Measurements from ENCODE around the gene PTPRG. TPM values are rescaled to one million over a fixed set of nuclear protein-coding genes. Genes with fewer than 3 reads are reported as not detected.

The PTPRG gene
- total RNA-seq, 1 experiment from 2014 or later: 69.3 TPM

DNA sequence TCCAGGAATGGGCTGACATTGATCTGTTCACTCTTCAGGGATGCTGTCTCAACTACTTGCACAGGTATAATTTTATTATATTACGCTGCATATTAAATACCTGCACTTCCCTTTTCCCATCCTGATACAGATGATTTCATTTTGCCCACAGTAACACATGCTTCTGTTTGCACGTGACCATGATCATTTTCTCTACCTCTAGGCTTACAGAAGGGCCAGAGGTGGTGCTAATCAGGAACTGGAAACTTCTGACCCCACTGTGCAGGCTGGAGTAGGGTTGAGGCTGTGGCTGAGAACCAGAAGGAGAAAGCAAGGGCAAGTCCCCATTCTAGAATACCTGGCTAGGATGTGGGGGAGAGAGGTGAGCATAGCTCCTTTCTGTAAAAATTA is 304.8 kb downstream of the PTPRG start:
- Histone ChIP-seq H4K20me1 (ENCODE audit: control insufficient read depth, insufficient read depth, insufficient read length) (no peaks in the 10 kb centered on the region), H3K79me1 (ENCODE audit: insufficient read depth, low read depth, low read length, poor library complexity, severe bottlenecking) (peaks cover 6% of the 10 kb centered on the region), H3K9me3 (ENCODE audit: control insufficient read depth, low read depth, low read length) (no peaks in the 10 kb centered on the region), H3K23ac (ENCODE audit: insufficient read length, low read depth, low read length) (no peak overlapping the region), H2AFZ (ENCODE audit: low read length) (no peak overlapping the region), H3K79me2 (ENCODE audit: insufficient read depth, low read length) (peaks cover 31% of the 10 kb centered on the region; the same call in 1 of the 2 replicates), H3K27me3 (ENCODE audit: insufficient read depth, low read length) (no peaks in the 10 kb centered on the region), H2BK120ac (ENCODE audit: low read depth, low read length, poor library complexity, severe bottlenecking) (no peak overlapping the region), H3K14ac (ENCODE audit: insufficient read depth, low read length) (no peak overlapping the region), H3K27ac (ENCODE audit: insufficient read length, low read depth, low read length) (no peak overlapping the region), H3K4ac (ENCODE audit: low read depth, low read length) (no peak overlapping the region), H2AK5ac (ENCODE audit: insufficient read length, low read length) (no peak overlapping the region), H4K91ac (ENCODE audit: insufficient read length, low read depth, low read length) (no peak overlapping the region), H3K4me2 (ENCODE audit: insufficient read depth, insufficient read length, low read length) (no peak overlapping the region), H4K8ac (replicated peaks; ENCODE audit: insufficient read length, low read depth, low read length) (no peak overlapping the region), H2BK12ac (ENCODE audit: insufficient read length, low read depth, low read length) (no peak overlapping the region), H3K9ac (ENCODE audit: extremely low read depth, insufficient read length, low read length) (no peak overlapping the region), H3K56ac (ENCODE audit: insufficient read length, low read depth, low read length) (no peak overlapping the region), H3T11ph (ENCODE audit: low read length) (no peak overlapping the region), H2BK5ac (ENCODE audit: insufficient read length, low read length) (no peak overlapping the region), H3K23me2 (ENCODE audit: insufficient read length, low read depth, low read length, poor library complexity, severe bottlenecking) (no peaks in the 10 kb centered on the region), H2BK20ac (ENCODE audit: low read depth, low read length, poor library complexity, severe bottlenecking) (no peak overlapping the region), H3K18ac (ENCODE audit: insufficient read length, low read depth, low read length) (no peak overlapping the region), H3K4me1 (ENCODE audit: insufficient read depth, low read length) (peaks cover 24% of the 10 kb centered on the region; the same call in 1 of the 2 replicates), H4K5ac (ENCODE audit: insufficient read length, low read depth, low read length) (no peak overlapping the region), H2BK15ac (ENCODE audit: low read depth, low read length) (no peak overlapping the region)
- H3K27ac Mint-ChIP-seq: peak overlapping the region in 1 of 3 experiments; percentile 13; a peak in 1 of 7 replicates
- H3K36me3 Mint-ChIP-seq (ENCODE audit: insufficient read depth in 1 of 3, low read depth in 3 of 3): peaks cover 3 to 7% (median 5%) of the 10 kb centered on the region in 3 experiments; a peak in 5 of 7 replicates
- no peak for DNase-seq
- H3K4me1 Mint-ChIP-seq: peaks cover 62 to 75% of the 10 kb centered on the region in 2 experiments
- WGBS (ENCODE audit: extremely low coverage, insufficient read length, low lambda C conversion rate): no CpG with 5 or more reads among the region's 2 CpGs
- no peak overlapping the region for H3K4me3 Mint-ChIP-seq
- no peaks in the 10 kb centered on the region; the same call in 1 of the 2 replicates for H3K27me3 Mint-ChIP-seq (ENCODE audit: low read depth)
- TF ChIP-seq, protein P1, sequence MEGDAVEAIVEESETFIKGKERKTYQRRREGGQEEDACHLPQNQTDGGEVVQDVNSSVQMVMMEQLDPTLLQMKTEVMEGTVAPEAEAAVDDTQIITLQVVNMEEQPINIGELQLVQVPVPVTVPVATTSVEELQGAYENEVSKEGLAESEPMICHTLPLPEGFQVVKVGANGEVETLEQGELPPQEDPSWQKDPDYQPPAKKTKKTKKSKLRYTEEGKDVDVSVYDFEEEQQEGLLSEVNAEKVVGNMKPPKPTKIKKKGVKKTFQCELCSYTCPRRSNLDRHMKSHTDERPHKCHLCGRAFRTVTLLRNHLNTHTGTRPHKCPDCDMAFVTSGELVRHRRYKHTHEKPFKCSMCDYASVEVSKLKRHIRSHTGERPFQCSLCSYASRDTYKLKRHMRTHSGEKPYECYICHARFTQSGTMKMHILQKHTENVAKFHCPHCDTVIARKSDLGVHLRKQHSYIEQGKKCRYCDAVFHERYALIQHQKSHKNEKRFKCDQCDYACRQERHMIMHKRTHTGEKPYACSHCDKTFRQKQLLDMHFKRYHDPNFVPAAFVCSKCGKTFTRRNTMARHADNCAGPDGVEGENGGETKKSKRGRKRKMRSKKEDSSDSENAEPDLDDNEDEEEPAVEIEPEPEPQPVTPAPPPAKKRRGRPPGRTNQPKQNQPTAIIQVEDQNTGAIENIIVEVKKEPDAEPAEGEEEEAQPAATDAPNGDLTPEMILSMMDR (conservative IDR thresholded peaks at IDR 0.05): no peak
- H3K9me3 Mint-ChIP-seq: no peaks in the 10 kb centered on the region
